Measurements from ENCODE around the gene ADGRV1. TPM values are rescaled to one million over a fixed set of nuclear protein-coding genes. Genes with fewer than 3 reads are reported as not detected.
"Not testable (repeated sequence)": the region's sequence is repeated elsewhere in the genome, so short reads cannot be mapped to it uniquely, and the experiment has no call there.

The ADGRV1 gene
- polyA plus RNA-seq, 2 of the 4 experiments (the other 2 are of a cell fraction) = 0.70 to 3.7 TPM

DNA sequence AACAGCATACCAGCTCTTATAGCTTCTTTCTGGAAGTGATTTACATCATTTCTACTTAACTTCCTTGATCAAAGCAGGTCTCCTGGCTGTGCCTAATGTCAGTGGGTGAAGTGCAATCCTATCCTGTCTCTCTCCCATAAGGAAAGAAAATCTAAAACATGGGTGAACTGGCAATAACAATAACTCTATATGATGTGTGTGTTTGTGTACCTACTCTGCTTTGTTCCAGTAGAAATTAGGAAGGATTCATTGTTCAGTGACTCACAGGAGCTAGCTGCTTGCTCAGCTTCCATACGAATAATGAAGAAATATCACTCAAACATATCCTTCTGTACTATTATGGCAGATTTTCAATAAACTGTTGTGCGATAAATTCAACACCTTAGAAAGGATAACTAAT lies 123.7 kb downstream of the ADGRV1 start (continued):
- TF ChIP-seq, protein P1, sequence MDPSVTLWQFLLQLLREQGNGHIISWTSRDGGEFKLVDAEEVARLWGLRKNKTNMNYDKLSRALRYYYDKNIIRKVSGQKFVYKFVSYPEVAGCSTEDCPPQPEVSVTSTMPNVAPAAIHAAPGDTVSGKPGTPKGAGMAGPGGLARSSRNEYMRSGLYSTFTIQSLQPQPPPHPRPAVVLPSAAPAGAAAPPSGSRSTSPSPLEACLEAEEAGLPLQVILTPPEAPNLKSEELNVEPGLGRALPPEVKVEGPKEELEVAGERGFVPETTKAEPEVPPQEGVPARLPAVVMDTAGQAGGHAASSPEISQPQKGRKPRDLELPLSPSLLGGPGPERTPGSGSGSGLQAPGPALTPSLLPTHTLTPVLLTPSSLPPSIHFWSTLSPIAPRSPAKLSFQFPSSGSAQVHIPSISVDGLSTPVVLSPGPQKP (IDR thresholded peaks at IDR 0.05; ENCODE audit: low read depth, low read length) = no peak
- TF ChIP-seq, protein P2, sequence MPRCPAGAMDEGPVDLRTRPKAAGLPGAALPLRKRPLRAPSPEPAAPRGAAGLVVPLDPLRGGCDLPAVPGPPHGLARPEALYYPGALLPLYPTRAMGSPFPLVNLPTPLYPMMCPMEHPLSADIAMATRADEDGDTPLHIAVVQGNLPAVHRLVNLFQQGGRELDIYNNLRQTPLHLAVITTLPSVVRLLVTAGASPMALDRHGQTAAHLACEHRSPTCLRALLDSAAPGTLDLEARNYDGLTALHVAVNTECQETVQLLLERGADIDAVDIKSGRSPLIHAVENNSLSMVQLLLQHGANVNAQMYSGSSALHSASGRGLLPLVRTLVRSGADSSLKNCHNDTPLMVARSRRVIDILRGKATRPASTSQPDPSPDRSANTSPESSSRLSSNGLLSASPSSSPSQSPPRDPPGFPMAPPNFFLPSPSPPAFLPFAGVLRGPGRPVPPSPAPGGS (IDR thresholded peaks at IDR 0.05) = no peak

DNA sequence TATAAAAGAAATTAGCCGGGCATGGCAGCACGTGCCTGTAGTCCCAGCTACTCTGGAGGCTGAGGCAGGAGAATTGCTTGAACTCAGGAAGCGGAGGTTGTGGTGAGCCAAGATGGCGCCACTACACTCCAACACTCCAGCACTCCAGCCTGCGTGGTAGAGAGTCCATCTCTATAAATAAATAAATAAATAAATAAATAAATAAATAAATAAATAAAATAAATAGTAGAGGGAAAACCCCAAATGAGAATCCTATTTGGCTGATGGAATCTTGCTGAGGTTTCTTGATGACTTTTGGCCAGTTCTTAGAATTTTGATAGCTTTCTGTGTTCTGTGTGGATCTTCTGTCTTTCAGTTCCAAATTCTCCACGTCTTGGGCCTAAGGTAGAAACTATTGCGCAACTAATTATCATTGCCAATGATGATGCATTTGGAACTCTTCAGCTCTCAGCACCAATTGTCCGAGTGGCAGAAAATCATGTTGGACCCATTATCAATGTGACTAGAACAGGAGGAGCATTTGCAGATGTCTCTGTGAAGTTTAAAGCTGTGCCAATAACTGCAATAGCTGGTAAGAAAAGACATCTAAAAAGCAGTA lies 126.9 kb downstream of the ADGRV1 start:
- no peak overlapping the region for H3K4me3 ChIP-seq
- CTCF ChIA-PET = no interaction called here
- ATAC-seq (no peak), DNase-seq (ENCODE audit: low read depth in 1 of 2, low spot score in 1 of 2) (no peak), FAIRE-seq (no peak)
- H3K4me2 ChIP-seq = no peak overlapping the region
- POLR2A ChIA-PET = no interaction called here
- TF ChIP-seq CEBPB (IDR thresholded peaks at IDR 0.05) (peak; percentile 60 to 80; a peak in 3 of 4 replicates), HOXA7 (CRISPR knock-in tag; IDR thresholded peaks at IDR 0.05) (no peak), JUN (IDR thresholded peaks at IDR 0.05) (no peak), ZC3H11A (IDR thresholded peaks at IDR 0.05) (0 out of 2 replicates have a peak, but pooled peaks have one; percentile 12), FOXS1 (CRISPR knock-in tag; IDR thresholded peaks at IDR 0.05) (no peak), CHD2 (IDR thresholded peaks at IDR 0.05; ENCODE audit: low read length, partially characterized antibody) (no peak), PHF8 (IDR thresholded peaks at IDR 0.05; ENCODE audit: borderline replicate concordance, low read depth) (no peak), MAFK (IDR thresholded peaks at IDR 0.05; ENCODE audit: partially characterized antibody) (no peak), NPAS2 (CRISPR knock-in tag; IDR thresholded peaks at IDR 0.05; ENCODE audit: borderline replicate concordance) (no peak)
- TF ChIP-seq, protein P3, sequence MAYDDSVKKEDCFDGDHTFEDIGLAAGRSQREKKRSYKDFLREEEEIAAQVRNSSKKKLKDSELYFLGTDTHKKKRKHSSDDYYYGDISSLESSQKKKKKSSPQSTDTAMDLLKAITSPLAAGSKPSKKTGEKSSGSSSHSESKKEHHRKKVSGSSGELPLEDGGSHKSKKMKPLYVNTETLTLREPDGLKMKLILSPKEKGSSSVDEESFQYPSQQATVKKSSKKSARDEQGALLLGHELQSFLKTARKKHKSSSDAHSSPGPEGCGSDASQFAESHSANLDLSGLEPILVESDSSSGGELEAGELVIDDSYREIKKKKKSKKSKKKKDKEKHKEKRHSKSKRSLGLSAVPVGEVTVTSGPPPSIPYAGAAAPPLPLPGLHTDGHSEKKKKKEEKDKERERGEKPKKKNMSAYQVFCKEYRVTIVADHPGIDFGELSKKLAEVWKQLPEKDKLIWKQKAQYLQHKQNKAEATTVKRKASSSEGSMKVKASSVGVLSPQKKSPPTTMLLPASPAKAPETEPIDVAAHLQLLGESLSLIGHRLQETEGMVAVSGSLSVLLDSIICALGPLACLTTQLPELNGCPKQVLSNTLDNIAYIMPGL (CRISPR knock-in tag; IDR thresholded peaks at IDR 0.05; ENCODE audit: borderline replicate concordance) = no peak
- TF ChIP-seq, protein P4, sequence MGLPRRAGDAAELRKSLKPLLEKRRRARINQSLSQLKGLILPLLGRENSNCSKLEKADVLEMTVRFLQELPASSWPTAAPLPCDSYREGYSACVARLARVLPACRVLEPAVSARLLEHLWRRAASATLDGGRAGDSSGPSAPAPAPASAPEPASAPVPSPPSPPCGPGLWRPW (IDR thresholded peaks at IDR 0.05) = no peak
- WGBS (ENCODE audit: missing lambda C conversion rate) = 52% methylated on average over 8 of the region's 8 CpGs
- no peaks in the 10 kb centered on the region for H3K4me1 ChIP-seq
- H3K9me3 ChIP-seq = no peaks in the 10 kb centered on the region
- H3K27ac ChIP-seq = no peak overlapping the region

DNA sequence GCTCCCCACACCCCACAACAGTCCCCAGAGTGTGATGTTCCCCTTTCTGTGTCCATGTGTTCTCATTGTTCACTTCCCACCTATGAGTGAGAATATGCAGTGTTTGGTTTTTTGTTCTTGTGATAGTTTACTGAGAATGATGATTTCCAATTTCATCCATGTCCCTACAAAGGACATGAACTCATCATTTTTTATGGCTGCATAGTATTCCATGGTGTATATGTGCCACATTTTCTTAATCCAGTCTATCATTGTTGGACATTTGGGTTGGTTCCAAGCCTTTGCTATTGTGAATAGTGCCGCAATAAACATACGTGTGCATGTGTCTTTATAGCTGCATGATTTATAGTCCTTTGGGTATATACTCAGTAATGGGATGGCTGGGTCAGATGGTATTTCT lies 127.8 kb downstream of the ADGRV1 start:
- DNase-seq (ENCODE audit: low read depth in 1 of 2, low spot score in 1 of 2); H3K27ac ChIP-seq; H3K9me3 ChIP-seq; CTCF ChIA-PET; POLR2A ChIA-PET; FAIRE-seq; H3K4me3 ChIP-seq; H3K4me2 ChIP-seq; ATAC-seq; H3K4me1 ChIP-seq: not testable (repeated sequence)
- WGBS (ENCODE audit: missing lambda C conversion rate) = 76% methylated on average over 2 of the region's 2 CpGs

DNA sequence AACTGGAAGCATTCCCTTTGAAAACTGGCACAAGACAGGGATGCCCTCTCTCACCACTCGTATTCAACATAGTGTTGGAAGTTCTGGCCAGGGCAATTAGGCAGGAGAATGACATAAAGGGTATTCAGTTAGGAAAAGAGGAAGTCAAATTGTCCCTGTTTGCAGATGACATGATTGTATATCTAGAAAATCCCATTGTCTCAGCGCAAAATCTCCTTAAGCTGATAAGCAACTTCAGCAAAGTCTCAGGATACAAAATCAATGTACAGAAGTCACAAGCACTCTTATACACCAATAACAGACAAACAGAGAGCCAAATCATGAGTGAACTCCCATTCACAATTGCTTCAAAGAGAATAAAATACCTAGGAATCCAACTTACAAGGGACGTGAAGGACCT lies 128.9 kb downstream of the ADGRV1 start:
- H3K4me3 ChIP-seq; POLR2A ChIA-PET; CTCF ChIA-PET; DNase-seq (ENCODE audit: low read depth in 1 of 2, low spot score in 1 of 2); H3K27ac ChIP-seq; FAIRE-seq; H3K4me2 ChIP-seq; H3K9me3 ChIP-seq; ATAC-seq; H3K4me1 ChIP-seq: not testable (repeated sequence)
- WGBS (ENCODE audit: missing lambda C conversion rate) = 8% methylated on average over 3 of the region's 3 CpGs
